GM21367 (cell line): ENCODE measurements around the gene CHD1.

Experiments
- ATAC-seq: cut with Tn5 transposase; IDR thresholded peaks from one replicate; pipeline ENCODE4 v1.9.1; 2021; ENCODE audit not compliant: unreplicated experiment

Gene CHD1

DNA sequence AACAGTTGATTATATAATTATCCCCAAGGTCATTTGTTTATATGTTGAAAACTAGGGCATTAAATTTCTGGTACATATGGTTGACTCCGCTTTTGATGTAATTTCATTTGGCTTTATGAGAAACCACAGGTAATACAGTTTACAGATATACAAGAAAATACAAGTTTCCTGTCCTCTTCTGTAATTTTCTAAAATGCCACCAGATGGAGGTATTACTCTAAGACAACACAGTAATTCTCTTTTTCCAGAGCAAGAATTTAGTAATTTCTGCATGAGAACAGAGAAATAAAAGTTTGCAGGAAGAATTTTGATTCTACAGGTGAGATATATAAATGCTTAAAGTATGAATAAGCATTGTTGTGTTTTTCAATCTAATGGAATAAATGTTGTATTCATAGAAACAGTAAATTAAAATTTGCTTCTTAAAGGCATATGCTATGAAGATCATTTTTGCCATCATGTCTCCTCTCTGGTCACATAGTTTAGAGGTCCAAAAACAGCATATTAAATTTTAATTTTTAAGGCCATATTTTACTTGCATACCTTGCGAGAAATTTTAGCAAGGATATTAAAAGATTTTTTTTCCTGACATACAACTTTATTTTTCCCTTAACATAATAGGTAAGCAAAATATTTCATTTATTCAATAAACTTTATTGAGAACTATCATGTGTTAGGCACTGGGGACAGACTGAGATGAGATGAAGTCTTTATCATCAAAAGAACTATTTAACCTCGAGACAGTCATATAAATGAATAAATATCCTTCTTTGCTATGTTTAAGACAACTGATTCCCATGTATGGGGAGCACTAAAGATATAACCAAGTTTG lies 22.7 kb downstream of the CHD1 start:
- no peak for ATAC-seq

GRCh38 chr5:98904780-98905179 lies 24.0 kb downstream of the CHD1 start:
- ATAC-seq, result no peak

GRCh38 chr5:98902733-98903132 lies 26.1 kb downstream of the CHD1 start:
- no peak for ATAC-seq

- ATAC-seq, result no peak
Measured at GRCh38 chr5:98899456-98899855, 29.4 kb downstream of the CHD1 start.

DNA sequence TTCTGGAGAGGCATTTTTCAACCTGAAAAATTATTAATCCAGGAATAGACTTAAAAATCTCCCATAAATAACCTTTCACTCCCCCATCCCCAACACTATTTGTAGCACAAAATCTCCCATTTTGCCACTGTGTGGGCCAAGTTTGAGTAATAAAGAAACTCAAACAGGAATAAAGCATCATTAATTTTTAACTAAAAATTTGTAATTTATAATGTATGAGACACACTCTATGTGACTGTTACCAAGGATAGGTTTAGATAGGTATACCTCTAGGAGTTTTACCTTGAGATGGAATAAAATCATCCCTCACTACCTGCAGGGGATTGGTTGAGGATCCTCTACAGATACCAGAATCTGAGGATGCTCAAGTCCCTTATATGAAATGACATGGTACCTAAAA lies 30.1 kb downstream of the CHD1 start:
- ATAC-seq, result no peak

DNA sequence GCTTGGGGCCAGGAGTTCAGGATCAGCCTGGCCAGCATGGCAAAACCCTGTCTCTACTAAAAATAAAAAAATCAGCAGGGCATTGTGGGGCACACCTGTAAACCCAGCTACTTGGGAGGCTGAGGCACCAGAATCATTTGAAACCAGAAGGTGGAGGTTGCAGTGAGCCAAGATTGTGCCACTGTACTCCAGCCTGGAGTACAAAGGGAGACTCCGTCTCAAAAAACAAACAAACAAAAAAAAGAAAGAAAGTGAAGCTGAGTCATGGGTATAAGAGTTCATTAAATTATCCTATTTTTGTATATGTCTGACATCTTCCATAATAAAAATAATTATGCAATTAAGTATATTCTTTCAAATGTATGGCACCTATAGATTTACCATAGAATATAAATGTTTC lies 37.2 kb downstream of the CHD1 start:
- ATAC-seq, result no peak

GRCh38 chr5:98880598-98880997 lies 48.2 kb downstream of the CHD1 start:
- no peak for ATAC-seq

- ATAC-seq, result no peak
Measured at GRCh38 chr5:98880151-98880550, 48.7 kb downstream of the CHD1 start.

DNA sequence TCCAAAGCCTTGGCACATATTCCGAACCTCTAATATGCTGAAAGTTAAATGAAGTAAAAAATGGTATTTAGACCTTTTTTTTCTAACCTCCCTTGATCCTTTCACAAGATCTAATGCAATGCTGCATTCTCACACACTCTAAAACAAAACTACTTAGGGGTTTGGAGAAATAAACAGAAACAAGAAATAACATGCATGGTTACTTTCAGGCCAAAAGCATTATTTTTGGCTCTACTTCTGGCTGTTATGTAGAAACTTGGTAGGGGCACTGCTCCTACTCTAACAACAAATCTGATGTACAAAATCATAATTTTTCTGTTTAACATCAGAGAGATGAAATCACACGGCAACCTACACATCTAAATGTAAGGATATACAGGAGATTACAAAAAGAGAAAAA lies 51.2 kb downstream of the CHD1 start:
- no peak for ATAC-seq

DNA sequence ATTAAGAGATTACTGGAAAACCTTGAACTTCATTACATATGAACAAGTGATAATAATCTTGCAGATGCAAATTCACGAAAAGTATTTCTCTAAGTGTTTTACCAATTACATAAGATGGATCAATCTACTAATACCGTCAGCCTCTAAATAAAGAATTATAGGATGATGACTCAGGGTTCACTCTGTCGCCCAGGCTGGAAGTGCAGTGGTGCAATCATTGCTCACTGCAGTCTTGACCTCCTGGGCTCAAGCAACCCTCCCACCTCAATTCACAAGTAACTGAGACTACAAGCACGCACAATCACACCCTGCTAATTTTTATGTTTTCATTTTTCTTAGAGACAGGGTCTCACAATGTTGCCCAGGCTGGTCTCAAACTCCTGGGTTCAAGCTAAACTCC lies 56.1 kb downstream of the CHD1 start:
- no peak for ATAC-seq

GRCh38 chr5:98865690-98866089 lies 63.1 kb downstream of the CHD1 start:
- ATAC-seq, result no peak

GRCh38 chr5:98847054-98847453 lies 81.8 kb downstream of the CHD1 start:
- no peak for ATAC-seq

GRCh38 chr5:98846520-98846919 lies 82.3 kb downstream of the CHD1 start:
- no peak for ATAC-seq

- ATAC-seq, result no peak
Measured at GRCh38 chr5:98845878-98846277, 82.9 kb downstream of the CHD1 start.

DNA sequence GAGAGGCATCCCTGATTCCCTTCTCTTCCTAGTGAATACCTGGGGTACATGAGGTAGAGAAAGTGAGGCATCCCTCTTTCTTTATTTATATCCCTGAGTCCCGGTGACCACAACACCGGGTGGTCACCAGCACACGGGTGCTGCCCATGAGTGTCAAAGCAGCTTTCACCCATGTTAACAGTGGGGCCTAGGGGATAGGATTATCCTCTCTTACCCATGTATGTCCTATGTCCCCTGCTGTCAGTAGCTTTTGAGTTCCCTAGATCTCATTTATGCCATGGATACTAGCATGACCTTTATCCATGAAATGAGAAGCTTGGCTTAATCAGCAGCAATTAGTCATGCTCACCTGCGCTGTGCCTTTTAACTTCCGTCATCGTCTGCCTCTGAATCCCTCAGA lies 83.9 kb downstream of the CHD1 start:
- ATAC-seq, result no peak

DNA sequence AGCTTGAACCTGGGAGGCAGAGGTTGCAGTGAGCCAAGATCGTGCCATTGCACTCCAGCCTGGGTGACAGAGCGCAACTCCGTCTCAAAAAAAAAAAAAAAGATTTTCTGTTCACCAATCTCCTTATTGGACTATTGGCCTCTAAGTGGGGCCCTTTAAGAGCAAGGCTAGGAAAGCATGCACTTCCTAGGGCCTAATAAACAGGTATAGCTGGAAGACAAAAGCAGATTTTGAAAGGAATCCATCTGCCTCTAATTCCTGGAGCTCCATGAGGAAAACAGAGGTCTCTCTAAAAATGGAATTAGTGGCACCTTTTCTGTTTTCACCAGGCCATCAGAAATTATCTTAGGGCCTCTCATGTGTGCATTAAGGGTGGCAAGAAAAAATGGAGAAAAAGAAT lies 85.3 kb downstream of the CHD1 start:
- ATAC-seq, result no peak

- no peak for ATAC-seq
Measured at GRCh38 chr5:98840946-98841345, 87.9 kb downstream of the CHD1 start.

DNA sequence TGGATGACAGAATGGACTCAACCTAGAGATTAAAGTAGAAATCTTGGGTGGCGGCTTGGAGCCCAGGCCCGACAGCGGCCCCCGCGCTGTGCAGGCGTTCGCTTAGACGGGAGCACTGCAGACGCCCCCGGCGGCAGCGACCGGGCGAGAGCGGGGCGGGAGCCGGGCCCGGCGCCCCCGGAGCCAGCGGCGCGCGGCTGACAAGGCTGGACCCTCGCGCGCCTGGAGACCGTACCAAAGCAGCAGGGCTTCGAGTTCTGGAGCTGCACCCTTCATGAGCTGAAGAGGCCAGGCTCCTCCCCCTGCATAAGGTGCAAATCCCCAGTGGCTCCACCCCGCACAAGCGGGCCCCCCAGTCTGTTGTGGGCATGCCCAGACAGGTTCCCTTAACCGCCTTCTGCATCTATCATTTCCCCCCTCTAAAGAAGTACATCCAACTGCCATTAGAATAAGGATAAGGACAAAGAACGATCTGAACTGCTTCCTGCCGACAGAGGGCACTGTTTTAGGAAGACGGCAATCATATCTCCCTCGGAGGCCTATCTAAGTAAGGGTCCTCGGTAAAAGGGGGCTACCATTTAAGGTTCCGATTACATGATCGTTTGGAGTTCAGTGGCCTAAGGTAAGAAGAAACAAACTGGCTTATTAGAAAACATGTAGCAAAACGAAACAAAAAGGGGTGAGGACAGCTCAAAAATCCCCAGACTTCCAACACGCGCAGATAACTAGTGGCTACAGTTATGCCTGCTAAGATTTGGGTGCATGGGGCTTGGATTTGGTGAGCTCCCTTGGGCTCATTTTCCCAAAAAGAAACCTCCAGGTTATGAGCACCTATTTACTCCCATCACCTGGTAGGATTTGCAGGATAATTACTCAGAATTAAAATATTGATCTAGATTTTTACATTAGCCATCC lies 89.1 kb downstream of the CHD1 start:
- peak; percentile 59 for ATAC-seq

- no peak for ATAC-seq
Measured at GRCh38 chr5:98836175-98836574, 92.6 kb downstream of the CHD1 start.

GRCh38 chr5:98827588-98828284 lies 101.1 kb downstream of the CHD1 start:
- no peak for ATAC-seq

DNA sequence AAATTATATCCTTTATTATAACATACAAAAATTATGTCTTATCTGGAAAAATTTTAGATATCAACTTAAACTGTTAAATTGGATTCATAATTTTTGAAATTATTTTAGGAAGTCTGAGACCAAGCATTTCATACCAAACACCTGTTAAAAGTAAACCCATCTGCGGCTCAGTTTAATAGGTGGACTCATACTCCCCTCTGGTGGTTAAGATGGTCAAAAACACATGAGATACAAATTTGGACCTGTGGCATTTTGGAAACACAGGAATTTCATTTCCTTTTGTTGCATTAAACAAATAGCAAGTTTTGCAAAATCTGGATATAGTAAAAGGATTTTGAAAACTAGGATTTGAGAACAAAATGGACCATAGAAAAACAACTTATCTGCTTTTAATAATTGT lies 101.6 kb downstream of the CHD1 start:
- peak; percentile 64 for ATAC-seq
